HG02943 (cell line): ENCODE measurements around the gene LCK.

Experiments
- ATAC-seq: cut with Tn5 transposase; IDR thresholded peaks from one replicate; pipeline ENCODE4 v1.9.1; 2021; ENCODE audit warnings: mild to moderate bottlenecking, low read depth, moderate library complexity; ENCODE audit not compliant: unreplicated experiment

LCK gene

DNA sequence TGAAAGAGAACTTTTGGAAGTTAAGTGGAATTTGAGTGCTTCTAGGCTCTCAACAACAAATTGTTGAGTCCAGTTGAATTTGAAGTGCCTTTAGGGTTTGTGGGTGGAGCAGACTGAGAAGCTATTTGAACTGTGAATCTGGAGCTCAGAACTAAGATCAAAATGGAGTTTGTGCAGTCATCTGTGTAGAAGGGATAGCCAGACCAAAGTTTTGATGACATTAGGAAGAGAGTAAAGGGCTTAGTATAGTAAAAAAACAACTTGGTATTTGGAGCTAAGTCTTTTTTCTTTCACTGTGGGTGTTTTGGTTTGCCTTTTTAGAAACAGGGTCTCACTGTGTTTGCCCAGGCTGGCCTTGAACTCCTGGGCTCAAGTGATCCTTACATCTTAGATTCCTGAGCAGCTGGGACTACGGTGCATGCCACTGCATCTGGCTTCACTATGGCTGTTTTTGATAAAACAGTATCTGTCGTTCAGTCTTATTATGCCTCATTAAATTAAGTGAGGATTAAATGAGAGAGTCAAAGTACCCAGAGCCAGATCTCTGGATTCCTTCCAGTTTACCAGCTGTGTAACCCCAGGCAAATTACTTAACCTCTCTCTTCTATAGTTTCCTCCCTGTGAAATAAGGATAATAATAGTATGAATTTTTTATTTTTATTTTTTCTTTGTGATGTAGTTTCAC is 60.8 kb downstream of the LCK start:
- ATAC-seq, result no peak

DNA sequence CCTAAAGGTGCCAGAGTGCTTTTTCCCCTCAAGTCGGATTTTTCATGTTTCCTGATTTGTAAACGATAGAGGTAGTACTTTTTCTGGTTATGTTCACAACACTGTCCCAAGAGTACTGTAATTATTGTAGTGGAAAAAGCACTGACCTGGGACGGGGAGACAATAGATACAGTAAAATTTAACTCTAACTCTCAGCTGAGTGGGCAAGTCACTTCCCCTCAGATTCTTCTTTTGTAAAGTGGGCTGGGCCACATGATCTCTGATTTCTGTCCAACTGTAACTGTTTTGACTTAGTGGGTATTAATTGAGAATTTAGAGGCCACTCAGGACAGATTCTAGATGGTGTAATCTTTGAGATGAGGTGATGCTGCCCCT is 65.8 kb downstream of the LCK start:
- no peak for ATAC-seq

DNA sequence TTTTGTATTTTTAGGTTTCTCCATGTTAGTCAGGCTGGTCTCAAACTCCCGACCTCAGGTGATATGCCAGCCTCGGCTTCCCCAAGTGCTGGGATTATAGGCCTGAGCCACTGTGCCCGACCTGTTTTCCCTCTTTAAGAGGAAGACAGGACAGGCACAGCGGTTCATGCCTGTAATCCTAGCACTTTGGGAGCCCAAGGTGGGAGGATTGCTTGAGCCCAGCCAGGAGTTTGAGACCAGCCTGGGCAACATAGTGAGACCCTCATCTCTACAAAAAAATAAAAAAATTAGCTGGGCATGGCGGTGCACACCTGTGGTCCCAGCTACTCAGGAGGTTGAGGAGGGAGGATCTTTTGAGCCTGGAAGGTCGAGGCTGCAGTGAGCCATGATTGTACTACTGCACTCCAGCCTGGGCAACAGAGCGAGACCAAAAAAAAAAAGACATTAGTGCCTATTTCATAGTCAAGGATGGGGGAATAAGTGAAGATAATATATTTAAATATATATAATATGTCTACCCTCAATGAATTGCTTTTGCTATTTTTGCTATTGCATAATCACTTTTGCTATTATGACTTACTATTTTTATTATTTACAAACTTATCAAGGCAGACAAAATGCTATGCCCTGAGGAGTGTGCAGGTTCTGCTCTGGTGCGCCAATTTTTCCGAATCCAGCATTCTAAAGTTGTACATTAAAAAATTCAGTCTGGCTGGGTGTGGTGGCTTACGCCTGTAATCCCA is 67.2 kb downstream of the LCK start:
- no peak for ATAC-seq

DNA sequence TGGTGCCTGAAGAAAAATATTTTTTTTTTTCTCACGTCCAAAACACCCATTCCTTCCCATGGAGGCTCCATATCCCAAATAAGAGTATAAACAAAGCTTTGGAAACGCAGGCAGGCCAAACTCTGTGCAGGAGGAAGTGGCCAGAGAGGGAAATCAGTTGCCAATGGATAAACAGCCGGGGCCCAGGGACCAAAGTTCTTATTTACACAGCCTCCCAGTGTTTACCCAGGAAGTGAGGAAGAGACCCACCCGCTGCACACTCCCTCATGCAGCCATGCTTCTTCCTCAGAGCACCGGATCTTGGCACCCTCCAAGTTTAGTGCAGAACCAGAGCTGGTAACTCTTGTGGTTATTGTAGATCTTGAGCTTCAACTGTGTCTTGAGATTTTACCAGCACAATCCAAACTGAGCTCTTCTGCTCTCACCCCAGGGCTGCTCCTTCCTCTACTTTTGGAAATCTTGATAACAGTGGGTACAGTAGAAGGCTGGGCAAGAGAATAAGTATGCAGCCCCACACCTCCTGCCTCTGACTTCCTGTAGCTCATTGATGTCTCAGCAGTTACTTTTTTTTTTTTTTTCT is 70.7 kb downstream of the LCK start:
- no peak for ATAC-seq

DNA sequence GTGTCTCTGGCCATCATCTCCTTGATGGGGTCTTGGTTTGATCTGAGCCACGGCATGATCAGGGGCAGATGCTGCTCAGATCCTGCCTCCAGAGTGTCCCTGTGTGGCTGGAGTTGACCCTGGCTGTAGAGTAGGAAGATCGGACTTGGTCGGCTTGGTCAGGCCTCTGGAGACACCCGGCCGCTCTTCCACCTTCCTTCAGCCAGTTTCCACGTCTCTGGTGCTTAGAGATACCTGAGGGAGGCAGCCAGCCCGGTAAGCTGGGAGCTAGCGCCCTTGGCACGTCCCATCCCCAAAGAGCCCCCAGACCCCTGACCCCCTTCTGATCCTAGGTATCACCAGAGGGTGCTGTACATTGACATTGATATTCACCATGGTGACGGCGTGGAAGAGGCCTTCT is 76.1 kb downstream of the LCK start:
- ATAC-seq, result no peak

DNA sequence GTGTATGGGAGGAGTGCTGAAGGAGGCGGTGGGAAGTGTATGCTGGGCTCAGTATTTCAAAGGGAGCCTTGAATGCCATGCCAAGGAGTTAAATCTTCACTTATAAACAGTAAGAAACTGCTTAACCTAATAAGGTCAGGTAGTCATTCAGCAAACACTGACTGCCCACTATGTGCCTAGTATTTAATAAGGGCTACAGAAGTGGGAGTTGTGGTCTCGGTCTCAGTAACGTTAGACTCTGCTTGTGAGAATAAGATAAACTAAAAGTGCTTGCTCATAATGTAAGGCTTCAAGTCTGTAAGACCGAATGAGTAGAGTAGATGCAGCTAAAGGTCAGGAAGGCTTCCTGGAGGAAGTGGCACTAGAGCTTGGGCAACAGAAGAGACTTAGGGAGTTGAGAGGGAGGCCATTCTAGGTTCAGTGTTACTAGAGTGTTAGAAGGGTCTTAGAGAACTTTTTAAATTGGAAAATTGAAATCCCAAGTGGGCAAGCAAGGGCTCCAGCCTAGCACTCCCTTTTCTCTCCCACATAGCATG is 78.9 kb downstream of the LCK start:
- ATAC-seq, result no peak

DNA sequence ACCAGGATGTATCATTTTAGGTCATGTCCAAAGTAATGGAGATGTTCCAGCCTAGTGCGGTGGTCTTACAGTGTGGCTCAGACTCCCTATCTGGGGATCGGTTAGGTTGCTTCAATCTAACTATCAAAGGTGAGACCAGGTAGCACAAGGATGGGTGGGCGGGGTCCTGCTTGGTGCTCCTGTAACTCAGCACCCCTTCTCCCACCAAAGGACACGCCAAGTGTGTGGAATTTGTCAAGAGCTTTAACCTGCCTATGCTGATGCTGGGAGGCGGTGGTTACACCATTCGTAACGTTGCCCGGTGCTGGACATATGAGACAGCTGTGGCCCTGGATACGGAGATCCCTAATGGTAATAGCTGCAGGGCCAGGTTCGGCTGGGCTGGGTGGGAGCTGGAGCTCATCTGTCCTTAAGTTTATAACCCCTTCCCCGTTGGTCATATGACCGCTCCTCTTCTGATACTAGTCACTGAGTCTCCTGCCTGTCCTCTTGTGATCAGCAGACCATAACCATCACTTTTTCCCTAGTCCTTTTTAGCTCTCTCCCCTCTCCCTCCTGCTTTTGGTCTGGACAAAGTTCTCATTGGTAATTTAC is 79.6 kb downstream of the LCK start:
- no peak for ATAC-seq

DNA sequence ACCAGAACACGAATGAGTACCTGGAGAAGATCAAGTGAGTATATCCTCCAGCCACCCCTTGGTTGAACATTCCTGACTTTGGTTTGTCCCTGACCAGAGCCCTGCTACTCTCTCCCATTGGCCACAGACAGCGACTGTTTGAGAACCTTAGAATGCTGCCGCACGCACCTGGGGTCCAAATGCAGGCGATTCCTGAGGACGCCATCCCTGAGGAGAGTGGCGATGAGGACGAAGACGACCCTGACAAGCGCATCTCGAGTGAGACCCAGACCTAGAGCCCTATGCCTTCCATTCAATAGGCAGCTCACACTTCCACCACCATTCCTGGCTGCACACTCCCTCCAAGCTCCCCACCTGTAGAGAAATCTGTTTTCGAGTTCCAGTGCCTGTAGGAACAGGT is 80.5 kb downstream of the LCK start:
- ATAC-seq, result no peak

DNA sequence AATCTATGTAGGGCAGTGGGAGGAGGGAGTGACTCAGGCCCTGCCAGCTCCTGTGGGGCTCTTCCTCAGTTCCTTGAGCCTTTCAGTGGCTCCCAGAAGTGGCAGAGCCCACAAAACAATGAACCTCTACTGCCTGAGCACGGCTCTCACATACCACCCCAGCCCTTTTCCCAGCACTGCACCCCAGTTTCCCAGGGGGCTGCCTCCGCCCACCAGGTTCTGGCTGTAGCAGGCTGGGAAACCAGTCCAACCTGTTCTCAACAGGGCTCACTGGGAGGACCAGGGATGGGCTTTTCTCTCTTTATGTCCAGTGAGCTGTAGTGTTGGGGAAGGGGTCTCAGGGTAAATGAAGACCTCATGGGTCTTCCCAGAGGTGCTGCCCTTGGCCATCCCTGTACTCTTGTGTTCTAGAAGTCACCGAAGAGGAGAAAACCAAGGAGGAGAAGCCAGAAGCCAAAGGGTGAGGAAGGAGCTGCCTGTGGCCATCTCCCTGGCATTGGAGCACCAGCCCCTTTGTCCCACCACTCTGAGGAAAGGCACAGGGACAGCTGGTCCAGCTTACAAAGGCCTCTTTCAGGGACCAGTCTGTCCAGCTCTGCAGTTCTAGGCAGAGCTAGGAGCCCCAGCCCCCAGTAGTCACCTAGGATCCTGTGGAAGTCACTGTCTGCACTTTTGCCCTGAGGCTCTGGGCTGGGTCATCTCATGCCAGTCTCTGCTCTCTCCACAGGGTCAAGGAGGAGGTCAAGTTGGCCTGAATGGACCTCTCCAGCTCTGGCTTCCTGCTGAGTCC is 81.4 kb downstream of the LCK start:
- ATAC-seq, result no peak

DNA sequence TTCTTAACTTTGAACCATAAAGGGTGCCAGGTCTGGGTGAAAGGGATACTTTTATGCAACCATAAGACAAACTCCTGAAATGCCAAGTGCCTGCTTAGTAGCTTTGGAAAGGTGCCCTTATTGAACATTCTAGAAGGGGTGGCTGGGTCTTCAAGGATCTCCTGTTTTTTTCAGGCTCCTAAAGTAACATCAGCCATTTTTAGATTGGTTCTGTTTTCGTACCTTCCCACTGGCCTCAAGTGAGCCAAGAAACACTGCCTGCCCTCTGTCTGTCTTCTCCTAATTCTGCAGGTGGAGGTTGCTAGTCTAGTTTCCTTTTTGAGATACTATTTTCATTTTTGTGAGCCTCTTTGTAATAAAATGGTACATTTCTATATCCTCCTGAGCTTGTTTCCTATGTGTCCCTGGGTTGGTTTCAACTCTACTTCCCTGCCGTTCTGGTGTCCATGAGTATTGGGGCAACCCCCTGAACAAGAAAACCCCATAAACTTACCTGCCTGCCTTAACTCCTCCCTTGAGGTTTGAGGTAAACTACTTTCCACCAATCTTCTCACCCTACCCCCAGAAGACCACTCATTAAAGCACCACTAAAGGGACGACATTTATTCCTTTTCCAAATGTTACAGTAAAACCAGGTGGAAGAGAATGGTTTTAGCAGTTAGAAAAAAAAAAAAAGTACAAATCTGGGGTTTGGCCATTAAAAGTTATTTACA is 82.3 kb downstream of the LCK start:
- no peak for ATAC-seq

DNA sequence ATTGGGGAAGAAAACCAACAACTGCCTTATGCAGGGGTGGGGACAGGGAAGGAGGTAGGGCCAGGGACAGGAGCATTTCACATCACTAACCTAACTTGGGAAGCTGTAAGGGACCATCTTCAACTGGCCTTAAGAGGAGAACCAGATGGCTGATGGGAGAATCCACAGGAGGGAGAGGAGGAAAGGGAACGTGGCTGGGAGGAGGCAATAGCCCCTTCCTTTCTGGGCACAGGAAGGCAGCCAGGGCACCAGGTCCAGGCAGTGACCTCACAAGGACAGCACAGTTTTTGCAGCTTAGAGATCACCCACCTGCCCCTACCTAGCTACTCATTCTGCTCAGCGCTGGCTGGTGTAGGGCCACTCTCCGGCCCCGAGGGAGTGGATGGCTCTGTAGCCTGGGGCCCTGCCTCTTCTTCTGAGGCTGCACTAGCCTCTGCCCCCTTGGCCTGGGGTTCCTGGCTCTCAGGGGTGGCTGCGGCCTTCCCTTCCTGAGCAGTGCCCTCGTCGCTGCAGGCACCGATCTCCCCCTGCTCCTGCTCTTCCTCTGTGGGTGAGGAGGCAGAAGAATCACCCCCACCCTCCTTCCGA is 83.3 kb downstream of the LCK start:
- ATAC-seq, result no peak

DNA sequence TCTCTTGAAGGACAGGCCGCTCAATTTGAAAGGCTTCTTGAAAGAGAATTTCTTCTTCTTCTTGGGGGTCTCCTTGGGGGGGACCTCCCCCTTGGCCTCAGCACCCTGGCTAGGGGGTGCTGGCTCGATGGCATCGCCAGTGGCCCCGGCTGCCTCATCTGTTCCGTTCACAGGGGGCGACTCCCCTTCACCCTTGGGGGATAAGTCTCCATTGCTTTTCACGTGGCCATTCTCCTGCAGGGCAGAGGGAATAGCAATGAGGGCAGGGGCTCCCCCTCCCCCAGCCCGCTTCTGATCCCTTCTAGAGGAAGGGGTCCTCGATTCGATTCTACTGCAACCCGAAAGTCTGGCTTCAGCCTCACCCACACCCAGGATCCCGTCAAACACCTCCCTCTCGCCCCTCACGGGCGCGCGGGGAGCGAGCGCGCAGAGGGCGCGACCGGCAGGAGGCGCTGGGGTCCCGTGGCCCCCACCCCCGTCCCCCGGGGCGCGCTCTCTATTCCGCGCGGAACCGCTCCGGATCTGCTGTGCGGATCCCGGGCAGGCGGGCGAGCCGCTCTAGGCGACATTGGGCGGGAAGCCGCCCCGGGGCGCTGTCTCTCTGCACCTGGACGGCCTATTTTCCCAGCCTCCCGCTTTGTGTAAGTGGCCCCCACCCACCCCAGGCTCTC is 83.9 kb downstream of the LCK start:
- no peak for ATAC-seq

DNA sequence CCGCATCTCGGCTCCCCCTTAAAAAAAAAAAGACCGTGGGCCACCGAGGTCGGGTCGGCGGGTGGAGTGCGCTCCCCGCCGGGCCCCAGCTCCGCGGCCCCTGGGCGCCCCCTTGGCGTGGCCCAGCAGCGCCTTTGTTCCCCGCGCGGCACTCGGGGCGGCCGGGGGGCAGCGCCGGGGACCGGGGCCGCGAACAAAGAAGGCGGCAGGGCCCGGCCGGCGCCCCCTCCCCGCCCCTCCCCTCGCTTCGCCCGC is 84.4 kb downstream of the LCK start:
- ATAC-seq, result no peak
